B cell (primary cell): ENCODE results near the gene EFEMP1.

Experiments
- CTCF ChIP-seq: fragments of 200-600 bp; IDR thresholded peaks from one replicate; pipeline ENCODE4 v1.8.0; 2022; ENCODE audit warnings: antibody characterized with exemption, mild to moderate bottlenecking
- EZH2 ChIP-seq: IDR thresholded peaks from 2 replicates; pipeline ENCODE4 v1.6.1; 2012; ENCODE audit warnings: borderline replicate concordance, low read depth, mild to moderate bottlenecking, moderate library complexity, low read length; ENCODE audit not compliant: insufficient read depth, poor library complexity, severe bottlenecking

- TF ChIP-seq CTCF: no peak
- TF ChIP-seq EZH2: no peak
Observed at GRCh38 chr2:55879976-55880375, 43.6 kb downstream of the EFEMP1 start.
